Skeletal muscle cell (primary cell): ENCODE results near the gene PDS5A.
"Not testable (repeated sequence)": the region's sequence is repeated elsewhere in the genome, so short reads cannot be mapped to it uniquely, and the experiment has no call there.

Experiments used
- DNase-seq: peaks from one replicate; pipeline ENCODE4 v3.0.0-alpha.2; 2010; ENCODE audit warnings: low read depth
- H3K4me3 ChIP-seq: 2 replicates; pipeline ENCODE4 v1.5.1; 2011; ENCODE audit warnings: low read depth, mild to moderate bottlenecking, control low read depth, low read length, moderate library complexity

Gene PDS5A

DNA sequence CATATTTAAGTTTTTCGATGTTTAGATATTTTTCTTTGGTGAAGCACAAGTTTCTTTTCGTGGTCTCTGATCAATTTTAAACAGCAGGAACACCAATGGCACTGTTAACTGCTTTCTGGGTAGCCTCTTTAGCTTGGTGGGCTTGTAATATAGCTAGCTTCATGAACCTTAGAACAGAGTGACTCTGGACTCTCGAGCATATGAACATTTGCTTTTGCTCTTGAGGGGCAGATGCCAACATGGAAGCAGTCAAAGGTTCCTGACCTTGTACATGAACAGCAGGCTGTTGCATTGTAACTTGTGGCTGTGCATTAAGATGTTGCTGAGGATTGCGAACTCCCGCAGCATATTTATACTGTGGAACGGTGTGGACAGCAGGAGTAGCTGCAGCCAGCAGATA, 4.7 kb downstream of the PDS5A start:
- not testable (repeated sequence) for DNase-seq, H3K4me3 ChIP-seq

DNA sequence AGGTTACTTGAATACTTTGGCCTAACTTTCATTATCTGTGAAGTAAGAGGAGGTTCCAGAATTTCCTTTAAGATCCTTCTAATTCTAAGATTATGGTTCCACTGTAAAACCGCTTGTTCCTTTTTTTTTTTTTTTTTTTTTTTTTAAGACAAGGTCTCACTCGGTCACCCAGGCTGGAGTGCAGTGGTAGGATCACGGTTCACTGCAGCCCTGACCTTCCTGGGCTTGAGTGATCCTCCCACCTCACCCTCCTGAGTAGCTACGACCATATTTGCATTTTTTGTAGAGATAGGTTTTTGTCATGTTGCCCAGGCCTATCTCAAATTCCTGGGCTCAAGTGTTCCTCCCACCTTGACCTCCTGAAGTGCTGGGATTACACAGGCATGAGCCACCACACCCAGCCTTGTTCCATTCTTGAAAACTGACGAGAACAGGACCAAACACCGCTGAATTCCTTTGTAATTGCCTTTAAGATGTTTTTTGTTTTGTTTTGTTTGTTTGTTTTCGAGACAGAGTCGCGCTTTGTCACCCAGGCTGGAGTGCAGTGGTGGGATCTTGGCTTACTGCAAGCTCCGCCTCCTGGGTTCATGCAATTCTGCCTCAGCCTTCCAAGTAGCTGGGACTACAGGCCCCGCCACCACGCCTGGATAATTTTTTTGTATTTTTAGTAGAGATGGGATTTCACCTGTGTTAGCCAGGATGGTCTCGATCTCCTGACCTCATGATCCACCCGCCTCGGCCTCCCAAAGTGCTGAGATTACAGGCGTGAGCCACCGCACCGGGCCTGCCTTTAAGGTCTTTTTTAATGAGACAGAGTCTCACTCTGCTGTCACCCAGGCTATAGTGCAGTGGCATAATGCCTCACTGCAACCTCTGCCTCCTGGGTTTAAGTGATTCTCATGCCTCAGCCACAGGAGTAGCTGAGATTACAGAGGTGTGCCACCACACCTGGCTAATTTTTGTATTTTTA, 6.8 kb downstream of the PDS5A start:
- no peak overlapping the region for H3K4me3 ChIP-seq
- DNase-seq, result no peak

DNA sequence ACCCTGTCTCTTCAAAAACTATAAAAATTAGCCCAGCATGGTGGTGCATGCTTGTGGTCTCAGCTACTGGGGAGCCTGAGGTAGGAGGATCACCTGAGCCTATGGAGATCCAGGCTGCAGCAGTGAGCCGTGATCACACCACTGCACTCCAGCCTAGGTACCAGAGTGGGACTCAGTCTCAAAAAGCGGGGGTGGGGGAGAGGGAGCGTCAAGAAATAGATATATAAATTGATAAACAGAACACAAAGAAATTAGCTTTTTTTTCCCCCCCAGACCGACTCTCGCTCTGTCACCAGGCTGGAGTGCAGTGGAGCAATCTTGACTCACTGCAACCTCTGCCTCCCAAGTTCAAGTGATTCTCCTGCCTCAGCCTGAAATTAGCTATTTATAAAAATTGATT, 14.1 kb downstream of the PDS5A start:
- H3K4me3 ChIP-seq, result no peak overlapping the region
- DNase-seq, result no peak

DNA sequence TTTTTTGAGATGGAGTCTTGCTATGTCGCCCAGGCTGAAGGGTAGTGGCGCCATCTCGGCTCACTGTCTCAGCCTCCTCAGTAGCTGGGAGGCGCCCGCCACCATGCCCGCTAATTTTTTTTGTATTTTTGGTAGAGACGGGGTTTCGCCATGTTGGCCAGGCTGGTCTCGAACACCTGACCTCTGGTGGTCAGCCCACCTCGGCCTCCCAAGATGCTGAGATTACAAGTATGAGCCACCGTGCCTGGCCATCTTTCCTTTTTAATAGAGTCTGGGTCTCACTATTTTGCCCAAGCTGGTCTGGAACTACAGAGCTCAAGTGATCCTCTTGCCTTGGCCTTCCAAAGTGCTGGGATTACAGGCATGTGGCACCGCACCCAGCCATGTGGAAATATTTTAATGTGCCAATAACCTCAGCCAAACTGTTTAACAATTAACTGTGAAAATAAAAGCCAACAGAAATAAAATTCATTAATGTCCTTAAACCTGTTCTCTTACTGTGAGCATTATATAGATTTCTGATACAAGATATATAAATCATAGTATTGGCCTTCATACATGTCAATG, 16.3 kb downstream of the PDS5A start:
- no peak for DNase-seq

DNA sequence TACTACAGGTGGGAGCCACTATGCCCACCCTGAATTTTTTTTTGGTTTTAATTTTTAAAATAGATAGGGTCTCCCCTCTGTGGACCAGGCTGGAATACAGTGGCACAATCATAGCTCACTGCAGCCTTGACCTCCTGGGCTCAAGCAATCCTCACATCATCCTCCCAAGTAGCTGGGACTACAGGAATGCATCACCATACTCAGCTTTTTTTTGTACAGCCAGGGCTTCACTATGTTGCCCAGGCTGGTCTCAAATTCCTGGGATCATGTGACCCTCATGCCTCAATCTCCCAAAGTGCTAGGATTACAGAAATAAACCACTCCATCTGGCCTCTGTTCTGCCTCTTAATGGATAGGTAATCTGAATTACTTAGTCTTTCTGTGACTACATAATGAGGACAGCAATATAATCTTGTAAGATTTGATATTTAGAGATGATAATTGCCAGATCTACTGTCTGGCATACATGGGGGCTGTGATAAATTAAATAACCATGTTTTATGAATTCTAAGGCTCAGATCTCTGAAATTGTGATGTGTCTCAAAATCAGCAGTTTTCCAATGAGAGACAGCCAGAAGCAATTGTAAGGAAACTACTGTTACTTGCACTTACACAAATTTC, 26.7 kb downstream of the PDS5A start:
- DNase-seq, result no peak
- H3K4me3 ChIP-seq, result no peak overlapping the region

More for the DNA sequence above, 16.3 kb downstream of the PDS5A start:
- H3K4me3 ChIP-seq, result no peak overlapping the region

DNA sequence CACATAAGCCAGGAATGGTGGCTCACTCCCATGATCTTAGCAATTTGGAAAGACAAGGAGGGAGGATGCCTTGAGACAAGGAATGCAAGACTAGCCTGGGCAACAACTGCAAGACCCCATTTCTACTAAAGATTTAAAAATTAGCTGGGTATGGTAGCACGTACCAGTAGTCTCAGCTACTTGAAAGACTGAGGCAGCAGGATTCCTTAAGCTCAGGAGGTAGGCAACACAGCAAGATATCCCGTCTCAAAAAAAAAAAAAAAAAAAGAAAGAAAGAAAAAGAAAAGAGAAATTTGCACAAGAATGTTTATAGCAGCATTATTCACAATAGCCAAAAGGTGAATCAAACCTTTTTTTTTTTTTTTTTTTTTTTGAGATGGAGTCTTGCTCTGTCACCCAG, 29.7 kb downstream of the PDS5A start:
- no peak for DNase-seq
- no peak overlapping the region for H3K4me3 ChIP-seq

DNA sequence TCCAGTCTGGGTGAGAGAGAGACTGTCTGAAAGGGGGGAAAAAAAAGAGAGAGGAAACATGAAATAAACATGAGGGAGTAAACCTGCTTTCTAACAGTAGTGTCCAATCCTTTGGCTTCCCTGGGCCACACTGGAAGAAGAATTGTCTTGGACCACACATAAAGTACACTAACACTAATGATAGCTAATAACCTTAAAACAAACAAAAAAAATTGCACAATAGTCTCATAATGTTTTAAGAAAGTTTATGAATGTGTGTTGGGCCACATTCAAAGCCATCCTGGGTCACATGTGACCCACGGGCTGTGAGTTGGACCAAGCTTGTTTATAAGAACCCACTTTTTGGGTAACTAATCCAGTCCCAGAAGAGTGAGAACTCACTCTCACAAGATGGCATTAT, 30.3 kb downstream of the PDS5A start:
- no peak overlapping the region for H3K4me3 ChIP-seq
- DNase-seq, result no peak

DNA sequence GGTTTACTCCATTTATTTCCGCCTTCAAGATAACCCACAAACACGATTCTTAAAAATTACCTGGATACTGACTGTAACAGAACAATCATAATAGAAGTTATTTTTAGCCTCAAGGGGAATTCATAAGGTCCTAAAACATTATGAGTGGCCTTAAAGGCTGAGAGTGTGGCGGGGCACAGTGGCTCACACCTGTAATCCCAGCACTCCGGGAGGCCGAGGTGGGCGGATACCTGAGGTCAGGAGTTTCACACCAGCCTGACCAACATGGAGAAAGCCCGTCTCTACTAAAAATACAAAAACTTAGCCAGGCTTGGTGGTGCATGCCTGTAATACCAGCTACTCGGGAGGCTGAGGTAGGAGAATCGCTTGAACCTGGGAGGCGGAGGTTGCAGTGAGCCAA, 33.5 kb downstream of the PDS5A start:
- DNase-seq, H3K4me3 ChIP-seq: not testable (repeated sequence)

DNA sequence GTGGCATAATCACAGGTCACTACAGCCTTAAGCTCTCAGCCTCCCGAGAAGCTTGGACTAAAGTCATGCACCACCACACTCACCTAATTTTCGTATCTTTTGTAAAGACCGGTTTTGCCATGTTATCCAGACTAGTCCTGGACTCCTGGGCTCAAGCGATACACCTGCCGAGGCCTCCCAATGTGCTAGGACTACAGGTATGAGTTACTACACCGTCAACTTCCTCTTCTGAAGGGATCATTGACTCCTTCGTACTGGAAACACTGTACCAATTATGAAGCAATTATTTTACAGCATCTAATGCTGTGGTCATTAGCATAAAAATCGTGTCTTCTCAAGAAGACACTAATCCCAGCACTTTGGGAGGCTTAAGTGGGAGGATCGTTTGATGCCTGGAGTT, 35.2 kb downstream of the PDS5A start:
- H3K4me3 ChIP-seq, result no peak overlapping the region
- no peak for DNase-seq

DNA sequence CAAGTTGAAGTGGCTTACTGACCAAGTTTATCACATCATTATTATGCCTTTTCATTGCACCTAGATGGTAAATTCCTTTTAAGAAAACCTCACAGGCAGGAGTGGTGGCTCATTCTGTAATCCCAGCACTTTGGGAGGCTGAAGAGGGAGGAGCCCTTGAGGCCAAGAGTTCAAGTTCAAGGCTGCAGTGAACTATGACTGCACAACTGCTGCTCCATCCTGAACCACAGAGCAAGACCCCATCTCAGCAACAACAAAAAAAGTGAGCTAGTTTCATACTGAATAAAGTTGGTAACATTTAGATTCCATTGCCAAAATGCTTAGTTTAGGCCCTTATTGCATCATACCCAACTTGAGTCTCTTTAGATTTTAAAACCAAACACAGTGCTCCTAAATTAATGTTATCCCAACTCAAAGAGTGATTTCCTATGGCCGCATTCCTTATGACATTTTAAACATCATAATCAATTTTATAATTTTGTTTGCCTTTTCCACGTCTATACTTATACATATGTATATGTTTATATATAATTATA, 36.0 kb downstream of the PDS5A start:
- no peak overlapping the region for H3K4me3 ChIP-seq

DNA sequence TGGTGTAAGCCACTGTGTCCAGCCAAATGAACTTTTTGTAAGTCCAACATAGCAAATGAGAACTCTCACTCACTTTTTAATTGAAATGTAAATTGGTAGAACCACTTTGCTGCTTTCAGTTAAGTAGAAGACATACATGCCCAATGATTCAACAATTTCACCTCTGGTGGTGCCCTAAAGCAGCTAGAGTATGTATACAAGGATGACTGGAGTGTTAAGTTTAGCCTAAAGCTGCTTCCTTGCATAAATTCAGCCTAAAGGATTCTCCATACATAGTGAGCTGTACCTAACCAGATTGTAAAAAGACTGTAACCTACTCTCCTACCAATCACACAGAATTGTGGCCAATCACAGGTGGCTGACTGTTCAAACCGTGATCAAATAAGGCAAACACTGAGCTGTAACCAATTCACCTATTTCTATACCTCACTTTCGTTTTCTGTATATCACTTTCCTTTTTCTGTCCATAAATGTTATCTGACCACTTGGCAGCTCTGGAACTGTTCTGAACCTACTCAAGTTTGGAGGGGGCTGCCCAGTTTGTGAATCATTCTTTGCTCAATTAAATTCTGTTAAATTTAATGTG, 39.9 kb downstream of the PDS5A start:
- DNase-seq, result no peak
- no peak overlapping the region for H3K4me3 ChIP-seq

More for the DNA sequence above, 36.0 kb downstream of the PDS5A start:
- no peak for DNase-seq

DNA sequence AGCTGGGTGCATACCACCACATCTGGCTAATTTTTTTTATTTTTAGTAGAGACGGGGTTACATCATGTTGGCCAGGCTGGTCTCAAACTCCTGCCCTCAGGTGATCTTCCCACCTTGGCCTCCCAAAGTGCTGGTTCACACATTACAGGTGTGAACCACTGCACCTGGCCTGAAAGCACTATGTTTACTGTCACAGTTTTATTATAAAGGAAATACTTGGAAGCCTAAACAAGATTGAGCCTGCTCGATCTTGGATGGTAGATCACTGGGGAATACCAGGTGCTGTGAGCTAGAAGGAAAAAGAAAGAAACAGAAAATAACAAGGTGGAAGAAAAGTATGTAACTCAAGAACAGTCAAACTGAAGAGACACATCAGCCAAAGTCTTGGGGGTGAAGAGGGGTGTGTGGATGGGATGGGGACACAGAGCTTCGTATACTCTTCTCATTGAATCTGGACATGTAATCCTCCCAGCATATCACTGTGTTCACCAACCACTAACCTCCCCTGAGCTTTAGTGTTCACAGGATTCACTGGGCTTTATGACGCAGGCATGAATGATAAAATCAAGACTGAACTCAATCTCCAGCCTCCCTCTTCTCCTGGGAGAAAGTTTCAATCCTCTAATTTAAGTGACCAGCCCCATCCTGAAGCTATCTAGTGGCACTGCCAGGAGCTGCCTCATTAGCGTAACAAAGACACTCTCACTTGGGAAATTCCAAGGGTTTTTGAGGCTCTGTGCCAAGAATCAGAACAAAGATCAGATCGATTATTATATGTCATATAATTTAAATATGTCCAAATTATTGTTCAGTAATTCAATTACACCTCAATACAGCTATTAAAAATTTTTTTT, 40.9 kb downstream of the PDS5A start:
- no peak overlapping the region for H3K4me3 ChIP-seq
- no peak for DNase-seq

DNA sequence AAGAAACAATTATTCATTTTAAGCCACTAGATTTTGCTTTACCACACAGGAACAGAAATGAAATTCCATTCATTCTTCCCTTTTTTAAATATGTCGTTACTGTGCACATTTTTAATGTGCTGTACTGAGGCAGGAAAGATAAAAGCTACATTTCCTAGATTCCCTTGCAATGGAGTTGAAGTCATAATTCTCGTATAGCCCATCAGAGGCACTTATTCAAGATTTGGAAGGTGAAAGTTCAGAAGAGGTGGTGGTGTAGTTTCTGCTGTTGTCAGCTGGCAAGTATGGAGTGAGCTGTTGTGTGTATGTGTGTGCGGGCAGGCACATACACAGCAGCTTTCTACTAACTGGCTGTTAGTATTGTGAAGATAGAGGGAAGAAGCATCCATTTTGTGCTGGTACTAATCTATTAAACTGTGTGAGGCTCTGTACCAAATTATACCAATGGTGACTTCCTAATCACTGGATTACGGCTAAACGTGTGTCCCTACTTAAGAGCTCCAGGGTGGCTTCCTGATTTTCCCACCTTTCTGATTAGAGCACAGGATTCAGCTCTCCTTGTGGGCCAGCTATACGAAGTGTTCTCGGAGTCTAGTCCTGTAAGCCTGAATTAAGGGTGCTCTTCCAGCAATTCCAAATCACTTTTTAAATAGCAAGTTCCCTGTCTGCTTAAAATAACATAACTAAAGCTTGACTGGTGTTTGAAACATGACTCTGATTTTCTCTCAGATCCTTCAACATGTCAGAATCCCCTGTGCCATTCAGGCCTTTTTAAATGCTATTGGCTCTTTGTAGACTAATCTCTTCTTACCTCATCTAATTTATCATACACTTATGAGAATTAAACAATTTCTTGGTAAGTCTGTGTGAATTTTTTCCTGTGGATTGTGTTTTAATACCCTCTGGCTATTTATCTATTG, 43.8 kb downstream of the PDS5A start:
- no peak for DNase-seq
- H3K4me3 ChIP-seq, result no peak overlapping the region

DNA sequence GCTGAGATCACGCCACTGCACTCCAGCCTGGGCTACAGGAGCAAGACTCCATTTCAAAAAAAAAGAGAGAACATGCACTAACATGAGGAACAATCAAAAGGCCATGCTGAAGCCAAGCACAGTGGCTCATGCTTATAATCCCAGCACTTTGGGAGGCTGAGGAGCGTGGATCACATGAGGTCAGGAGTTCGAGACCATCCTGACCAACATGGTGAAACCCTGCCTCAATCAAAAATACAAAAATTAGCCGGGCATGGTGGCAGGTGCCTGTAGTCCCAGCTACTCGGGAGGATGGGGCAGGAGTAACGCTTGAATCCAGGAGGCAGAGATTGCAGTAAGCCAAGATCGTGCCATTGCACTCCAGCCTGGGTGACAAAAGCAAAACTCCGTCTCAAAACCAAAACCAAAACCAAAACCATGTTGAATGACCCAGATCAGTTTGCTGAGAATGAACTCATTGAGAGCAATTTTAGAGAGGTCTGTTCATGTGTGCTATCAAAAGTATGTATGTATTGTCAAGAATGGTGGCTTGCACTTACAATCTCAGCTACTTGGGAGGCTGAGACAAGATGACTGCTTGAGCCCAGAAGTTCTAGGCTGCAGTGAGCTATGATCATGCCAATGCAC, 44.8 kb downstream of the PDS5A start:
- DNase-seq, result no peak
- H3K4me3 ChIP-seq, result no peak overlapping the region

DNA sequence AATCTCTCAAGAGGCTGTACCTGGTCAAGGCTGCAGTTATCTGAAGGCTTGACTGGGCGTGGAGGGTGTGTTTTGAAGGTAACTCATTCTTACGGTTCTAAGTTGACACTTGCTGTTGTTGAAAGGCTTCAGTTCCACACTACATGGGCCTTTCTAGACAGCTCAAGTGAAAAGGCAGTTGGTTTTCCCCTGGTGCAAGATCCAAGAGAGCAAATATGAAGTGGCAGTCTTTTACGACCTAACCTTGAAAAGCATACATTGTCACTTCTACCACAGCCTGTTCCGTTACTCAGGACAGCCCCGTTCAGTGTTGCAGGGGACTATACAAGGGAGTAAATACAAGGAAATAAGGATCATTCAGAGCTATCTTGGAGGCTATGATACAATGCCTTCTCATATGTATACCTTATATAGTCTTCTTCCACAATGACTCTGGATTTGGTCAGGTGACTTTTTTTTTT, 46.2 kb downstream of the PDS5A start:
- DNase-seq, result no peak
- H3K4me3 ChIP-seq, result no peak overlapping the region

DNA sequence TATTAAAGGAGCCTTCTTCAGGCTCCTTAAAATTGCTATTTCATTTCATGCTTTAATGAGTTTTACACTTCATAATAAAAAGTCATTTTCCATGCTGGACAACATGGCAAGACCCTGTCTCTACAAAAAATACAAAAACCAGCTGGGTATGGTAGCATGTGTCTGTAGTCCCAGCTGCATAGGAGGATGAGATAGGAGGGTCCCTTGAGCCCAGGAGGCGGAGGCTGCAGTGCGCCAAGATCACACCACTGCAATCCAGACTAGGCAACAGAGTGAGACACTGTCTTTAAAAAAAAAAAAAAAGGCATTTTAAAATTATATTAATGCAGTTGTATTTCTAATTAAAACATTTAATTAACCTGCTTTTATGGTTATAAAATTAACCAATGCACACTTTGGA, 49.2 kb downstream of the PDS5A start:
- no peak for DNase-seq
- H3K4me3 ChIP-seq, result no peak overlapping the region

DNA sequence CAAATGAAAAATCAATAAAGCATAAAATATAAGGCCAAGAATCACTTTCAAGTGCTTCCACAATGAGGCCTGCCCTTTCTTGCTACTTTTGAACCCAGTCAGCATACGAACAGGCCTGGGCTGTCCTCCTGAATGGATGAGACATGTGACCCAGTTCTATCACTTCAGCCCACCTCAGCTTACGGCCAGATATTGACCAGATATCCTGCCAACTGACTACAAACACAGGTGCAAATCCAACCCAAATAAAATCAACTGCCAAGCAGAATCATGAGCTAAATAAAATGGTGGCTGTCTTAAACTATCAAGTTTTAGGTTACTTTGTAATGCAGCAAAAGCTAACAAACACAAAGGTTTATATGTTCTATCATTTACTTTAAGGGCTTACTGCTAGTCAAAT, 53.7 kb downstream of the PDS5A start:
- DNase-seq, result no peak

DNA sequence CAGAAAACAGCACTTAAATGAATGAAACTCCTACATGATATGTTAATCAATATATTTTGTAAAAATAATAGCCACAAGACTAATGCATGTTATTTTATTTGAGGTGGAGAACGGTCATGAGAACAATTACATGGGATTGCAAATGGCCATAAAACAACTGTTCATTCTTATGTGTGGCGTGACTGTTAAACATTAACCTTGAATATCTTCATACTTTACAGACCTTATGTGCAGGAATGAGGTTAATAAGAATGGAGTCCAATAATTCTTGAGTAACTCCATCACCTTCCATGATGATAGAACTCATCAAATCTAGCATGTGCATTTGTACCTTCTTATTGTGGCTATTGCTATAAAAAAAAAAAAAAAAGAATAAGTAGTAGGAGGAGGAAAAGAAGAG, 55.3 kb downstream of the PDS5A start:
- no peak overlapping the region for H3K4me3 ChIP-seq
- DNase-seq, result no peak

More for the DNA sequence above, 53.7 kb downstream of the PDS5A start:
- H3K4me3 ChIP-seq, result no peak overlapping the region
